Peyer's patch (tissue), 4 donors: ENCODE measurements around the gene TNFAIP8L1. TPM values are rescaled to one million over a fixed set of nuclear protein-coding genes. Genes with fewer than 3 reads are reported as not detected.
"Not testable (repeated sequence)": the region's sequence is repeated elsewhere in the genome, so short reads cannot be mapped to it uniquely, and the experiment has no call there.

ENCODE experiments used
- DNase-seq, 3 donors: peaks; one replicate each; pipeline ENCODE4 v3.0.0-alpha.2; 2017 to 2019
- H3K27ac ChIP-seq, 4 donors: fragments of 200-600 bp; sonication (generic); one replicate each; pipeline ENCODE4 v1.5.1; 2016 to 2019
- H3K27me3 ChIP-seq, 2 donors: fragments of 200-600 bp; sonication (generic); one replicate each; pipeline ENCODE4 v1.5.1; 2019
- H3K36me3 ChIP-seq, 3 donors: fragments of 200-600 bp; sonication (generic); one replicate each; pipeline ENCODE4 v1.5.1; 2016 to 2019
- H3K4me1 ChIP-seq, 4 donors: fragments of 200-600 bp; sonication (generic); one replicate each; pipeline ENCODE4 v1.5.1; 2016 to 2019
- H3K4me3 ChIP-seq, 4 donors: fragments of 200-600 bp; sonication (generic); 1 replicate in 3 of 4; 2 replicates in 1 of 4; pipeline ENCODE4 v1.5.1; 2016 to 2019; ENCODE audit warnings: mild to moderate bottlenecking in 1 of 4
- H3K9me3 ChIP-seq, 4 donors: fragments of 200-600 bp; sonication (generic); one replicate each; pipeline ENCODE4 v1.5.1; 2016 to 2019; ENCODE audit warnings: mild to moderate bottlenecking in 1 of 4
- CTCF ChIP-seq, 6 experiments: fragments of 450-650 bp in 4 of 6; fragments of 200-600 bp in 2 of 6; sonication (generic) in 1 of 6; IDR thresholded peaks; one replicate each; pipeline ENCODE4 v1.5.1; 2017 to 2019; ENCODE audit warnings: antibody characterized with exemption in 6 of 6, mild to moderate bottlenecking in 3 of 6, moderate library complexity in 1 of 6
- POLR2A ChIP-seq, 2 donors: fragments of 450-650 bp; IDR thresholded peaks; one replicate each; pipeline ENCODE4 v1.5.1; 2017; ENCODE audit warnings: antibody characterized with exemption in 2 of 2, mild to moderate bottlenecking in 2 of 2, moderate library complexity in 2 of 2
- total RNA-seq, 4 donors: library from RNA; depleted of rRNA; stranded (reverse); fragments of >200 nt; gene quantifications; one replicate each; pipeline ENCODE4 v1.1.0, GENCODE V29; 2016

TNFAIP8L1 gene
- total RNA-seq, 4 donors from 2014 or later = 7.0 to 16.5 (median 11.0) TPM

GRCh38 chr19:4675346-4675745 is 36.0 kb downstream of the TNFAIP8L1 start:
- TF ChIP-seq CTCF (IDR thresholded peaks at IDR 0.05) (no peak), POLR2A (IDR thresholded peaks at IDR 0.05) (no peak)
- H3K27me3 ChIP-seq = no peaks in the 10 kb centered on the region
- no peak for DNase-seq
- H3K27ac ChIP-seq = no peak overlapping the region
- H3K4me1 ChIP-seq = no peaks in the 10 kb centered on the region
- H3K9me3 ChIP-seq = no peaks in the 10 kb centered on the region
- H3K36me3 ChIP-seq = peaks cover 0 to 53% (median 0%) of the 10 kb centered on the region in 3 donors
- no peak overlapping the region for H3K4me3 ChIP-seq

GRCh38 chr19:4676955-4677731 is 37.8 kb downstream of the TNFAIP8L1 start:
- Histone ChIP-seq H3K36me3 (peaks cover 0 to 56% (median 0%) of the 10 kb centered on the region in 3 donors), H3K4me1 (no peaks in the 10 kb centered on the region), H3K27me3 (no peaks in the 10 kb centered on the region), H3K27ac (peak overlapping the region in 2 of 4 donors; percentile 32 to 47), H3K4me3 (no peak overlapping the region), H3K9me3 (no peaks in the 10 kb centered on the region)
- TF ChIP-seq POLR2A (IDR thresholded peaks at IDR 0.05) = no peak
- peak in 3 of 6 experiments; percentile 41 to 46 (median 44) for TF ChIP-seq CTCF (IDR thresholded peaks at IDR 0.05)
- DNase-seq = peak in 1 of 3 donors; percentile 58

- Histone ChIP-seq H3K9me3 (no peaks in the 10 kb centered on the region), H3K4me1 (no peaks in the 10 kb centered on the region), H3K27ac (no peak overlapping the region), H3K4me3 (no peak overlapping the region), H3K27me3 (no peaks in the 10 kb centered on the region), H3K36me3 (peaks cover 0 to 76% (median 0%) of the 10 kb centered on the region in 3 donors)
- TF ChIP-seq CTCF (IDR thresholded peaks at IDR 0.05) (no peak), POLR2A (IDR thresholded peaks at IDR 0.05) (no peak)
- no peak for DNase-seq
Measured at GRCh38 chr19:4678881-4679790, 39.8 kb downstream of the TNFAIP8L1 start.

- H3K4me1 ChIP-seq, H3K9me3 ChIP-seq, H3K27me3 ChIP-seq, H3K4me3 ChIP-seq, H3K27ac ChIP-seq, DNase-seq: not testable (repeated sequence)
- H3K36me3 ChIP-seq = peaks cover 0 to 81% (median 0%) of the 10 kb centered on the region in 3 donors
Measured at GRCh38 chr19:4680021-4680420, 40.7 kb downstream of the TNFAIP8L1 start.

- no peak for TF ChIP-seq POLR2A (IDR thresholded peaks at IDR 0.05)
- no peak for TF ChIP-seq CTCF (IDR thresholded peaks at IDR 0.05)
- H3K4me3 ChIP-seq = no peak overlapping the region
- H3K27ac ChIP-seq = no peak overlapping the region
- DNase-seq = no peak
- H3K27me3 ChIP-seq = no peaks in the 10 kb centered on the region
- H3K36me3 ChIP-seq = peaks cover 0 to 80% (median 0%) of the 10 kb centered on the region in 3 donors
- no peaks in the 10 kb centered on the region for H3K4me1 ChIP-seq
- H3K9me3 ChIP-seq = no peaks in the 10 kb centered on the region
Measured at GRCh38 chr19:4682417-4683200, 43.3 kb downstream of the TNFAIP8L1 start.
